NB4 (cell line): ENCODE measurements around the gene CYBC1.

Experiments
- POLR2A ChIP-seq: IDR thresholded peaks from 2 replicates; pipeline ENCODE4 v1.6.1; 2011; ENCODE audit warnings: mild to moderate bottlenecking; ENCODE audit not compliant: insufficient read length; ENCODE audit errors: extremely low read depth
- TF ChIP-seq, protein P1 (sequence below): IDR thresholded peaks from one replicate; pipeline ENCODE4 v1.5.1; 2012; ENCODE audit warnings: low read depth, low read length
- TF ChIP-seq, protein P2 (sequence below): IDR thresholded peaks from 2 replicates; pipeline ENCODE4 v1.6.1; 2011; ENCODE audit warnings: low read depth, low read length

DNA sequence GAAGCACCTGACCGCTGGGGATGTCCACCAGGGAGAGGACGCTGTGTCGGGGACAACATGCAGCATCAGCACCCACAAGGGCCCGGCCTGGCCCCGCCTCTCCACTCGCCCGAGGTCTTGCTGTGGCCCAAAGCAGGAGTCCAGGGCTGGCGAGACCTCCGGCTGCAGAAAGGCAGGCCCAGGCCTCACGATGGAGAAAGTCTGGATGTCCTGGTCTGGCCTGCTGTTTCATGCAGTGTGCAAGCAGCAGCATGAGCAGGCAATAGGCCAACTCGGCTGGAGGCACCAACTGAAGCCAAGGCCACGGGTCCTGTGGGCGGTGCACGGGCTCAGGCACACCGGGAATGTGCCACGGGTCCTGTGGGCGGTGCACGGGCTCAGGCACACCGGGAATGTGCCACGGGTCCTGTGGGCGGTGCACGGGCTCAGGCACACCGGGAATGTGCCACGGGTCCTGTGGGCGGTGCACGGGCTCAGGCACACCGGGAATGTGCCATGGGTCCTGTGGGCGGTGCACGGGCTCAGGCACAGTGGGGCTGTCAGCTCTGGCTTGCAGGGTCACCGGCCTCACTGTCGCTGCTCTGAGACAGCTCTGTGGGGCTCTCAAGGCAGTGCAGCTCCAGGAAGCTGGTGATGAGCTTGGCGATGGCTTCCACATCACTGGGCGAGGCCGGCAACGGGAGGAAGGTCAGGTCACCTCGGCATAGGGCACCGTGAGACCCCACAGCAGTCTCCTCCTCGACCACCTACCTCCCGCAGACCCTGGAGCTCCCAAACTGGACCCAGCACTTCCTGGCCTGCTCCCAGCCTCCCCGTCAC lies 6.9 kb downstream of the CYBC1 start:
- TF ChIP-seq POLR2A: no peak
- TF ChIP-seq, protein P1, sequence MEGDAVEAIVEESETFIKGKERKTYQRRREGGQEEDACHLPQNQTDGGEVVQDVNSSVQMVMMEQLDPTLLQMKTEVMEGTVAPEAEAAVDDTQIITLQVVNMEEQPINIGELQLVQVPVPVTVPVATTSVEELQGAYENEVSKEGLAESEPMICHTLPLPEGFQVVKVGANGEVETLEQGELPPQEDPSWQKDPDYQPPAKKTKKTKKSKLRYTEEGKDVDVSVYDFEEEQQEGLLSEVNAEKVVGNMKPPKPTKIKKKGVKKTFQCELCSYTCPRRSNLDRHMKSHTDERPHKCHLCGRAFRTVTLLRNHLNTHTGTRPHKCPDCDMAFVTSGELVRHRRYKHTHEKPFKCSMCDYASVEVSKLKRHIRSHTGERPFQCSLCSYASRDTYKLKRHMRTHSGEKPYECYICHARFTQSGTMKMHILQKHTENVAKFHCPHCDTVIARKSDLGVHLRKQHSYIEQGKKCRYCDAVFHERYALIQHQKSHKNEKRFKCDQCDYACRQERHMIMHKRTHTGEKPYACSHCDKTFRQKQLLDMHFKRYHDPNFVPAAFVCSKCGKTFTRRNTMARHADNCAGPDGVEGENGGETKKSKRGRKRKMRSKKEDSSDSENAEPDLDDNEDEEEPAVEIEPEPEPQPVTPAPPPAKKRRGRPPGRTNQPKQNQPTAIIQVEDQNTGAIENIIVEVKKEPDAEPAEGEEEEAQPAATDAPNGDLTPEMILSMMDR: no peak
- TF ChIP-seq, protein P2, sequence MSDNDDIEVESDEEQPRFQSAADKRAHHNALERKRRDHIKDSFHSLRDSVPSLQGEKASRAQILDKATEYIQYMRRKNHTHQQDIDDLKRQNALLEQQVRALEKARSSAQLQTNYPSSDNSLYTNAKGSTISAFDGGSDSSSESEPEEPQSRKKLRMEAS: no peak
